ENCODE data around the gene PSKH1.

PSKH1 gene

DNA sequence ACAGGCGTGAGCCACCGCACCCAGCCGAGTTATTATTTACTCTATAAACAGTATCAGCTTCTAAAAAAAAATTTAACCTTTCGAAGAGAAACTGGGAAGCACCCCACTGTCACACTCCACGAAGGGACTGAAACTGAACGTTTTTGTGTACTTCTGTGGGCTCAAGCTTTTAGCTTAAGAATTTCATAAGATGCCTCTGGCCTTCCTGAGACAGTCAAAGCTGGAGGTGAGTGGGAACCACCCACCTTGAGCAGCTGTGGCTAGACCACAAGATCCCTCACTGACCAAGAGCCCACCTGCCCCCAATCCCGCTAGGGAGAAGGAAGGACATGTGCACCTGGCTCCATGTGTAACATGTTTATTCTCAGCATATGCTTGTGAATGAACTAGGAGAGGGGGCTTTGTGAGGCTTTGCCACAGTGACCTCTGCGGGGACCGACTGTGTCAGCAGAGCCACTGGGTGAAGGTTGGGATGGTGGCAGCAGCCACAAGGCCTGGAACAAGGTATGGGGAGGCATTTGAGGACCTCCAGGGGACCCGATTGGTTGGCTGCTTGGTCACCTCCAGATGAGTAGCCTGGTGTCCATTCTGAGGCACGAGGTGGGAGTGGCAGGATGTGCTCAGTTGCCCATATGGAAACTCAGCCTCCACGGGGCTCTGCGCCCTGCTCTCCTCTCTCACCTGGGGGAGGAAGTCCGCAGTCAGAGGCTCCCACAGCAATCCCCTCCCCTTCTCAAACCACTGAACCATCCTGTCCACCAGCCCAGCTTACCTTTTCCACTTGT is 82.5 kb downstream of the PSKH1 start:
- in situ Hi-C loops (cut with MboI; ENCODE audit: low sequenced_read_pairs), result no loop called here

DNA sequence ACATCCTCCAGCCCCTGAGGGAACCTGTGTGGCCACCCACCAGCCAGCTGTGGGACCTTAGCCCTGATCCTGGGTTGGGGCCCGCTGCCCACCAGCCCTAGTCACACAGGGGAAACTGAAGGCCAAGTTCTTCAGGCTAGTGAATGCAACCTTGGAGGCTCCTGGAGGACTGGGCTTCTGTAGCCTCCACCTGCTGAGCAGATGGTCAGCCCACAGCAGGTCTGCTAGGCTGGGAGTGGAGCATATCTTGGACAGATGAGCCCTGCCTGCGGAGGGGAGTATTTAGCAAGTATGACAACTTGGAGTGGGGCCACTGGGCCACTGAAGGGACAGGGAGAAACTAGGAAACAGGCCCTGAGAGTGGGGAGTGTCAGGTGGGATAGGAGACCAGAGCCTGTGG is 83.2 kb downstream of the PSKH1 start:
- in situ Hi-C loops (cut with MboI; ENCODE audit: low sequenced_read_pairs), result no loop called here

DNA sequence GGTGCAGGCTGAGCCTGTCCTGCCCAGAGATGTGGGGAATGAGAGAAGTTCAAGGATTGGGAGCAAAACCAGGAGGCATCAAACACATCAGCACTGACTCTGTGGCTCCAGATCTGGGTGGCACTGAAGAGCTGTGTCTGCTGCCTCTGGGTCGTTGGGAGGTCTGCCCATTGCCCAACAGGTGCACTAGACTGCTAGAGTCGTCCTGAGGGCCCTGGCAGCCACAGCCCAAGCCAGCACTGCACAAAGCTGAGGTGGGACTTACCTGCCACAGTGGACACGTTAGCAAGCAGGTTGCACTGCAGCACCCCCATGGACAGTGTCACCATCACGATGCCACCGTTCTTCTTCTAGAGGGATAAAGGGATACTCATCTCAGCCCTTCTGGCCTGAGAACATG is 84.0 kb downstream of the PSKH1 start:
- in situ Hi-C loops (cut with MboI; ENCODE audit: low sequenced_read_pairs), result no loop called here

DNA sequence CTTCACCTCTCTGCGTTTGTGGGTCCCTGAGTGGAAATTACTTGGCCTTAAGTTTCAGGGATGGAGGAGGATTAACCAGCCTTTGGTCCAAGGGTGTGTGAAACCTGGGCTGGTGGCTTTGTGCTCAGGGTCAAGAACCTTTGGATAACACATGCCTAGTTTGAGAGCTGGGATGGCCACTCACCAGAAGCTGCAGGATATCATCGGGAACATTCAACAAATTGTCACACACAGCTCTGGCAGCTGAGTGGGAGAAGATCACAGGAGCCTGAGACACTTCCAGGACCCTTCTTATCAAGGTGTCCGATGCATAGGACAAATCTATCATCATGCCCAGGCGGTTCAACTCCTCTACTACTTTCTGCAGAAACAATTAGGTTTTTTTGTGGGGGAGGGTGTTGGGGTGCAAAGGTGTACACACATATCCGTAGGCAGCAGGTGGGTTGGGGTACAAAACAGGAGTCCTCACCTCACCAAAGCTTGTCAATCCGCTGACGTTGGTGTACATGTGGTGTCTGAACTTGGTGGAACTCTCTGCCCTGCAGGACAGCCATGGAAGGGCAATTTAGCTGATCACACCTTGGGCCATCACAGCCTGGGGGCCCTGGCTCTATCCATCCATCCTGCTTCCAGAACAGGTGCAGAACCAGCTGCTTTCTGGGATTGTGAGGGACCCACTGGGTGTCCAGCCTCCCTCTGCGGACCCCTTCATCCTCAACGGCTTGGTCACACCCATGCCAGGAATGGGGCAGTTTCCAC is 84.6 kb downstream of the PSKH1 start:
- in situ Hi-C loops (cut with MboI; ENCODE audit: low sequenced_read_pairs), result no loop called here
